ENCODE results near the gene SLC10A4. TPM values are rescaled to one million over a fixed set of nuclear protein-coding genes. Genes with fewer than 3 reads are reported as not detected.

Gene SLC10A4
- total RNA-seq, 2 donors from 2014 or later = 0.55 to 1.8 TPM

DNA sequence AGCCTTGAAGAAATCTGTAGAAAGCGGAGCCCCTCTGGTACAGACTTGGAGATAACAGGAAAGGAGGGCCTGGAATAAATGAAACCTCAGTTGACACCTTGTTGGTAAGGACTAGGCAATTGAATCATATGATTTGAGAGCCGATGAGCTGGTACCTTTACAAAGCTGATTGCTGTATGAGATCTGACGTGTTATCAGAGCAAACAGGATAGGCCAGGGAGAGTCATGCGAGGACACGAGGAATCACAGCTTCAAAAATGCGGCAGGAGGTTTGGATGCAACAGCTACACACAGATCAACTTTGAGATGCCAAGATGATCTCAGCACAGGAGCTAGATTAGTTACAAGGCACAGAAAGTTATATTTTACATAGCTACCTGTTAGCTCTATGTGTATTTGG lies 7.4 kb upstream of the SLC10A4 start:
- Histone ChIP-seq H3K27ac (ENCODE audit: low read depth, low read length) (no peak overlapping the region), H3K4me3 (ENCODE audit: low read length) (no peak overlapping the region), H3K9me3 (ENCODE audit: control insufficient read depth, low read length) (no peaks in the 10 kb centered on the region), H3K9ac (ENCODE audit: extremely low read depth, low read length, poor library complexity, severe bottlenecking) (no peak overlapping the region), H3K36me3 (ENCODE audit: control insufficient read depth, insufficient read depth, low read length) (no peaks in the 10 kb centered on the region), H3K27me3 (ENCODE audit: control insufficient read depth, insufficient read depth, low read length, poor library complexity, severe bottlenecking) (no peaks in the 10 kb centered on the region), H3K4me1 (ENCODE audit: control insufficient read depth, insufficient read depth, low read length) (peaks cover 3% of the 10 kb centered on the region)
- H3K4me1 Mint-ChIP-seq = peaks cover 14% of the 10 kb centered on the region
- DNase-seq = no peak
- H3K36me3 Mint-ChIP-seq (ENCODE audit: low read depth) = no peaks in the 10 kb centered on the region
- TF ChIP-seq, protein P1, sequence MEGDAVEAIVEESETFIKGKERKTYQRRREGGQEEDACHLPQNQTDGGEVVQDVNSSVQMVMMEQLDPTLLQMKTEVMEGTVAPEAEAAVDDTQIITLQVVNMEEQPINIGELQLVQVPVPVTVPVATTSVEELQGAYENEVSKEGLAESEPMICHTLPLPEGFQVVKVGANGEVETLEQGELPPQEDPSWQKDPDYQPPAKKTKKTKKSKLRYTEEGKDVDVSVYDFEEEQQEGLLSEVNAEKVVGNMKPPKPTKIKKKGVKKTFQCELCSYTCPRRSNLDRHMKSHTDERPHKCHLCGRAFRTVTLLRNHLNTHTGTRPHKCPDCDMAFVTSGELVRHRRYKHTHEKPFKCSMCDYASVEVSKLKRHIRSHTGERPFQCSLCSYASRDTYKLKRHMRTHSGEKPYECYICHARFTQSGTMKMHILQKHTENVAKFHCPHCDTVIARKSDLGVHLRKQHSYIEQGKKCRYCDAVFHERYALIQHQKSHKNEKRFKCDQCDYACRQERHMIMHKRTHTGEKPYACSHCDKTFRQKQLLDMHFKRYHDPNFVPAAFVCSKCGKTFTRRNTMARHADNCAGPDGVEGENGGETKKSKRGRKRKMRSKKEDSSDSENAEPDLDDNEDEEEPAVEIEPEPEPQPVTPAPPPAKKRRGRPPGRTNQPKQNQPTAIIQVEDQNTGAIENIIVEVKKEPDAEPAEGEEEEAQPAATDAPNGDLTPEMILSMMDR (conservative IDR thresholded peaks at IDR 0.05) = no peak
- H3K4me3 Mint-ChIP-seq = no peak overlapping the region
- WGBS, 2 experiments (ENCODE audit: insufficient coverage in 1 of 2, insufficient read length in 1 of 2) = 92 to 95% methylated on average over 6 of the region's 6 CpGs
- H3K27ac Mint-ChIP-seq = no peak overlapping the region
- peaks cover 4% of the 10 kb centered on the region for H3K27me3 Mint-ChIP-seq (ENCODE audit: insufficient read depth)
- no peaks in the 10 kb centered on the region for H3K9me3 Mint-ChIP-seq

DNA sequence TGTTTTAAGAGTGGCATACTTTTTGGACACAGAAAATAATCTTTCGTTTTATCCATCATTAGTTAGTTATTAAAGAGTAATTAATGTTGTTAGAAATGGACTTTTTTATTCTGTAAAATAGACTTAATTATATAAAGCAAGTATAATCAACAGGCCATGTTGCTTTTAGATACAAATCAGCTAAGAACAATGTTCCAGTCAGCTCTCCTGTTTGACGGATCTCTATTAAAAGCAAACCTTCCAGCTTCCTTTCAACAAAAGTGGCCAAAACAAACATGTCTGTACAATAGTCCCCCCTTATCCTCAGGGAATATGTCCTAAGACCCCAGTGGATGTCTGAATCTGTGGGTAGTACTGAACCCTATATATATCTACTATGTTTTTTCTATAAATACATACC lies 4.9 kb upstream of the SLC10A4 start:
- H3K36me3 ChIP-seq (ENCODE audit: control insufficient read depth, insufficient read depth, low read length) = no peaks in the 10 kb centered on the region
- H3K27ac ChIP-seq (ENCODE audit: low read depth, low read length) = no peak overlapping the region
- no peaks in the 10 kb centered on the region for H3K9me3 ChIP-seq (ENCODE audit: control insufficient read depth, low read length)
- no peak for DNase-seq
- H3K4me1 Mint-ChIP-seq = peaks cover 16% of the 10 kb centered on the region
- H3K4me3 Mint-ChIP-seq = no peak overlapping the region
- no peak overlapping the region for H3K9ac ChIP-seq (ENCODE audit: extremely low read depth, low read length, poor library complexity, severe bottlenecking)
- H3K27me3 Mint-ChIP-seq (ENCODE audit: insufficient read depth) = peaks cover 27% of the 10 kb centered on the region
- H3K36me3 Mint-ChIP-seq (ENCODE audit: low read depth) = no peaks in the 10 kb centered on the region
- 87% methylated on average over 1 of the region's 2 CpGs; no CpG with 5 or more reads in 1 of the 2 experiments for WGBS, 2 experiments (ENCODE audit: insufficient coverage in 1 of 2, insufficient read length in 1 of 2)
- peaks cover 11% of the 10 kb centered on the region for H3K27me3 ChIP-seq (ENCODE audit: control insufficient read depth, insufficient read depth, low read length, poor library complexity, severe bottlenecking)
- no peaks in the 10 kb centered on the region for H3K9me3 Mint-ChIP-seq
- TF ChIP-seq, protein P1 (conservative IDR thresholded peaks at IDR 0.05) = no peak
- no peak overlapping the region for H3K4me3 ChIP-seq (ENCODE audit: low read length)
- H3K27ac Mint-ChIP-seq = no peak overlapping the region
- peaks cover 3% of the 10 kb centered on the region for H3K4me1 ChIP-seq (ENCODE audit: control insufficient read depth, insufficient read depth, low read length)

DNA sequence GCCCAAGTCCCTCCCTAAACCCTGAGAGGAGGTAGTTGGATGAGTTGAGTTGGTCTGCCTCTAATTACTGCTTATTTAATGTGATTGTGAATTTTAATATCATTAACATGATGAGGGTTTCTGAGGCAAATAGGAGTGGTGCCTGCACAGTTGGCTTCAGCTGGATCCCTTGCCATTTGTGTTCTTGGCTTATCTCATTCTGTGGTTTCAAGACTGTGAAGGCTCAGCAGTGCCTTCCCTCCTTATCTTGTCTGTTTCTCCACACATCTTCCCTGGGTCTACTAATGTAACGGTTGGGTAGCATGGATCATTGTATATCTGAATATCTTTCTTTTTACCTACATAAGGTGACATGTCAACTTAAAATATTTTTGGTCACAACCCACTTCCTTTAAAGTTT lies 1.6 kb upstream of the SLC10A4 start:
- DNase-seq = no peak
- Mint-ChIP-seq H3K27me3 (ENCODE audit: insufficient read depth) (peaks cover 50% of the 10 kb centered on the region), H3K9me3 (no peaks in the 10 kb centered on the region), H3K4me1 (peaks cover 16% of the 10 kb centered on the region), H3K36me3 (ENCODE audit: low read depth) (no peaks in the 10 kb centered on the region), H3K27ac (no peak overlapping the region), H3K4me3 (no peak overlapping the region)
- Histone ChIP-seq H3K4me1 (ENCODE audit: control insufficient read depth, insufficient read depth, low read length) (no peaks in the 10 kb centered on the region), H3K9me3 (ENCODE audit: control insufficient read depth, low read length) (no peaks in the 10 kb centered on the region), H3K36me3 (ENCODE audit: control insufficient read depth, insufficient read depth, low read length) (no peaks in the 10 kb centered on the region), H3K27ac (ENCODE audit: low read depth, low read length) (no peak overlapping the region), H3K9ac (ENCODE audit: extremely low read depth, low read length, poor library complexity, severe bottlenecking) (no peak overlapping the region), H3K27me3 (ENCODE audit: control insufficient read depth, insufficient read depth, low read length, poor library complexity, severe bottlenecking) (peaks cover 42% of the 10 kb centered on the region), H3K4me3 (ENCODE audit: low read length) (no peak overlapping the region)
- TF ChIP-seq, protein P1 (conservative IDR thresholded peaks at IDR 0.05) = no peak
- WGBS, 2 experiments (ENCODE audit: insufficient coverage in 1 of 2, insufficient read length in 1 of 2) = 88% methylated on average over 1 of the region's 1 CpG; no CpG with 5 or more reads in 1 of the 2 experiments
